Measurements from ENCODE around the gene STX5.
A peak's percentile ranks its signal among the peaks of the same experiment; 100 is the strongest.
"Not testable (repeated sequence)": the region's sequence is repeated elsewhere in the genome, so short reads cannot be mapped to it uniquely, and the experiment has no call there.

Gene STX5

DNA sequence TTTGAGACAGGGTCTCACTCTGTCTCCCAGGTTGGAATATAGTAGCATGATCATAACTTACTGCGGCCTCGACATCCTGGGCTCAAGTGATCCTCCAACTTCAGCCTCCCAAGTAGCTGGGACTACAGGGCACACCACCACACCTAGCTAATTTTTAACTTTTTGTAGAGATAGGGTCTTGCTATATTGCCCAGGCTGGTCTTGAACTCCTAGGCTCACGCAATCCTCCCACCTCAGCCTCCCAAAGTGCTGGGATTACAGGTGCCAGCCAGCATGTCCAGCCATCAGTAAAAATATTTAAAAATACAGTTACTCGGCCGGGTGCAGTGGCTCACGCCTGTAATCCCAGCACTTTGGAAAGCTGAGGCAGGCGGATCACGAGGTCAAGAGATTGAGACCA lies 3.7 kb downstream of the STX5 start:
- DNase-seq, result not testable (repeated sequence)

DNA sequence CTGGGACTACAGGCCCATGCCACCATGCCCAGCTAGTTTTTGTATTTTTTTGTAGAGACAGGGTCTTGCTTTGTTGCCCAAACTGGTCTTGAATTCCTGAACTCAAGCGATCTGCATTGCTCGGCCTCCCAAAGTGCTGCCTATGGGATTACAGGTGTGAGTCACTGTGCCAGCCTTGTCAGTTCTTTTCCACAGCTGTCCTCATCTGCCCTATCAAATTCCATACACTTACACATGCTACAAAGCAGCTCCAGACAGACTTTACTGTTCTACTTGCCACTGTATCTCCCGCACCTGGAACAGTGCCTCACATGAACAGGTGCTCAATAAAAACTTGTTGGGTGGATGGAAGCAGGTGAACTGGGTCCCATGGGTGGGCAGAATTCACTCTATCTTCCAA lies 8.2 kb downstream of the STX5 start:
- no peak for DNase-seq

- DNase-seq, result no peak
Observed at GRCh38 chr11:62817129-62817528, 14.7 kb downstream of the STX5 start.

- DNase-seq, result no peak
Observed at GRCh38 chr11:62816557-62816956, 15.3 kb downstream of the STX5 start.

DNA sequence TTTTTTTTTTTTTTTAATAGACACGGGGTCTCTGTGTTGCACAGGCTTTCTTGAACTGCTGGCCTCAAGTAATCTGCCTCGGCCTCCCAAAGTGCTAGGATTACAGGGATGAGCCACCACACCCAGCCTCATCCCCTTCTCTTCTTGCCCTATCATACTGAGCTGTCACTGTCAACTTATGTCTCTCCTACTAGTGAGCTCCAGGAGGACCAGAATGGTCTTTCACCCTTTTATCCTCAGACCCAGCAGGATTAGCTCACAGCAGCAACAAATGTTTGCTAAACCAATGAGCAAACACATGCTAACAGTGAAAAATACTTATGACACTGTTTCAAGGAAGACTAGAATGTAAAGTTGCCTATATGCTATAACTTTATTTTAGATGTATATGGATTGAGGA lies 20.2 kb downstream of the STX5 start:
- DNase-seq, result no peak

DNA sequence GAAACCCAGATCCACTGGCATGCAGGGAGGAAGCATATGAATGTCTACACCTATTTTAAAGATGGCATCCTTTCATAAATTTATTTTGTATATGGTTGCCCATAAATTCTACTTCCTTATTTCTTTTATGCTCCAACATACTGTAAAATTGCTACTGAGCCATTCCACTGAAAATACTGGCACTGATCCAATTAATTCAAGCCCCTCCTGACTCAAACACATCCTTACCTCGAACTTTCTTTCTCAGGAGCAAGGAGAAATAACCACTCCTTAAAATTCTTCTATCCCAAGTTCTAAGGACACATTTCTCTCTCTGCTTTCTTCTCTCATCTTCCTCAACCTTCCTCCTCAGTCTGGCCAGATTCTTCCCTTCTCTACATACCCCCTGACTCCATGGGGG lies 21.1 kb downstream of the STX5 start:
- no peak for DNase-seq

- no peak for DNase-seq
Observed at GRCh38 chr11:62806611-62807121, 25.2 kb downstream of the STX5 start.

GRCh38 chr11:62805961-62806441 lies 25.9 kb downstream of the STX5 start:
- no peak for DNase-seq

DNA sequence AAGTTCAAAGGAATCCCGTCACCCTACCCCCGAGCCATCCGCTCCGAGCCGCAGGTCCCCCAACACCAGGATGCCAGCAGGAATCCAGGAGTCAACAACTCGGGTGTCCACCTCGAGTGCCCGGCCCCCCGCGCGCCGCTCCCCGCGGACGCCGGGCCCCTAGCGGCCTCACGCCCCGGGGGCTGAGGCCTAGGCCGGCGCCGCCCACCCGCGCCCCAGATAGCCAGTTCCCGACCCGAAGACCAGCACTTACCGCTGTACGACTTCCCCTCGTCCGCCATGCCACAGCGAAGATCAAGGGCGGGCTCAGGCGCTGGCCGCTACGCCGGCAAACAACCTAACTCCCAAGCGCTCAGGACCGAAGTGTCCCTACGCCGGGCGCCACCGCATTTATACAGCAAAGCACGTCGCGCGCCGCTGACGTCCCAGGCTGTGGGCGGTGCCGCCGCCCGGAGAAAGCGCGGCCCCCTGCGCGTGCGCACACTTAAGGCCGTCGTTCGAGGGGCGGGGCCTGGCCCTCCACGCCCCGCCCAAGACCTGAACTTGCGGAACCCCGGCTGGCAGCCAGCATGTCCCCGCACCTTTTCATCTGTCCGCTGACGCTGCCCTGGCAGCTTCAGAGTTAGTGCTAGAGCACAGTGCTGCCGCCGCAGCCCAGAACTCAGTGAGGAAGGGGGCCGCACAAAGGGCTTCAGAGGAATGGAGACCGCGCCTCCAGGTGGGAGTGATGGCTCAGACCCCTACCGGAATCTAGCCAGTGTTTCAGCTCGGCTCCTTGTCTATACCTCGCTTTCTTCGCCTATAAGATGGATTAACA lies 26.6 kb downstream of the STX5 start, which contains the start of gene NXF1:
TSS of gene NXF1 (minus strand) at position 365 of the 817 bp plus-strand sequence. CDS start at position 281, 84 bp downstream.
- DNase-seq, result peak; percentile 44

- no peak for DNase-seq
Observed at GRCh38 chr11:62804310-62805075, 27.4 kb downstream of the STX5 start.

GRCh38 chr11:62801071-62801470 lies 30.8 kb downstream of the STX5 start:
- DNase-seq, result no peak

DNA sequence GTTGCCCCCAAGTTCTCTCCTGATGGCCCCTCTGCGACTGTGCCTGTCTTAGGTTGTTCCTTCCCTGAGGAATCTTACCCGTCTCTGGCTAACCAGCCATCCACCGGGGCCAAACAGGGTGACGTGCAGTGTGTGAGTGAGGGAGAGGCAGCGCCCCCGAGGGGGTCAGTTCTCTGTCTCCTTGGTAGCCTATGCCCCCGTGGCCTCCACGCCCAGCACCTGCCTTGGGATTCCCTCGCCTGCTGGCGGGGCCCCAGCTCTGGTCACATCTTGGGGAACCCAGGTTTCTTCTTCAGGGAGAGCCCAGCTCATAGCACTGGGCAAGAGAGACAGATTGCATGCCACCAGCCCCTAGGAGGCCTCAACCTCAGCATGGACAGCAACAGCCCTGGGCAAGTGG lies 32.4 kb downstream of the STX5 start:
- no peak for DNase-seq

GRCh38 chr11:62796281-62796680 lies 35.6 kb downstream of the STX5 start:
- DNase-seq, result no peak

DNA sequence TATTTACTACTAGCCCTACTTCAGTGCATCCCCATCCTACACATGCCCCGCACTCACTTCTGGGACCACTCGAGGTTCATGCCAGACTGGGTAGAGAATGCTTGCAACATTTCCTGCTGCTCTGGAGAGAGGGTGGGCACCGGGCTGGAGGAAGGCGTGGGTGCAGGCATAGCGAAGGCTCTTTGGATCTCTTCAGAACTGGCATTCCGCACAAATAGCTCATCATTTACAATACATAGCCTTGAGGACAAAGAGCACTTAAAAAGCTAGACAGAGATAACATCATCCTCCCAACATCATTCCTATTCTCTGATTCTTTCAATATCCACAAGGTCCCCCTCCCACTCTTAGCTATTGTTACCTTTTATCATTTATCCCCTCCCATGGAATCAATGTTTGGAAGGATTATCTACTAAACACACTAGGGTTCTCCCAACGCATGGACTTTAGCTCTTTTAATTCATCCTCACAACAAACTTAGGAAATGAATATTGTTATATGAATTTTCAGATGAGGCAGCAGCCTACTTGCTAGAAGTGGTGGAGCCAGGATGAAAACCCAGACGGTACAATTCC lies 37.6 kb downstream of the STX5 start:
- DNase-seq, result no peak

GRCh38 chr11:62792202-62792575 lies 39.7 kb downstream of the STX5 start:
- DNase-seq, result no peak

- peak; percentile 27 for DNase-seq
Observed at GRCh38 chr11:62791501-62792201, 40.2 kb downstream of the STX5 start, which contains the start of gene TMEM223. TMEM223 (minus strand) TSS chr11:62792006; CDS start chr11:62791994, 12 bp downstream.

DNA sequence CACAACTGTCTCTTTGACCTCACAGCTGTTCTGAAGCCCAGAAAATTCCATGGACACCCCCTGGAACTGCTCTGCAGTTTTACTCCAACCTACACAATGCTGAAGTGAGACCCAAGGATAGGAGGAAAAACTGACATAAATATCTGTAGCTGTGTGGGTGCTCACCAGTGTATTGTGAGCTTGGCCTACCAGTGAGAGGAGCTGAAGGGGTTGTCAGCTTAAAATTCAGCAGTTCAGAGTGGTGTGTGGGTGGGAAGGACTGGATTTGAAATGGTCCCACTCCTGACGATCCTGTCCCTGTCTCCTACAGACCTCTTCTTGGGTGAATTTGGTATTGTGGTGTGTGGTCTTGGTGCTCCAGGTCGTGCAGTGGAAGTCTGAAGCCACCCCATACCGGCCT lies 42.3 kb downstream of the STX5 start:
- no peak for DNase-seq

DNA sequence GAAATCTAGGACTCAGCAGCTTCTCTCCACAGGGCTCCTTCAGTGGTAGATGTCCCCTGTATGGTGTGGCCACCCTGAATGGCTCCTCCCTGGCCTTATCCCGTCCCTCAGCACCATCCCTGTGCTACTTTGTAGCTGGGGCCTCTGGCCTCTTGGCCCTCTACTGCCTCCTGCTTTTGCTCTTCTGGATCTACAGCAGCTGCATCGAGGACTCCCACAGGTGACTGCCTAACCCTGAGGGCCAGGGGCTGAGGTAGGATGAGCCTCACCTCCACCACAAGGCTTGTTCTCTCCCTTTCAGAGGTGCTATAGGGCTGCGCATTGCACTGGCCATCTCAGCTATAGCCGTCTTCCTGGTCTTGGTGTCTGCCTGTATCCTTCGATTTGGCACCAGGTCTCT lies 42.9 kb downstream of the STX5 start:
- no peak for DNase-seq

DNA sequence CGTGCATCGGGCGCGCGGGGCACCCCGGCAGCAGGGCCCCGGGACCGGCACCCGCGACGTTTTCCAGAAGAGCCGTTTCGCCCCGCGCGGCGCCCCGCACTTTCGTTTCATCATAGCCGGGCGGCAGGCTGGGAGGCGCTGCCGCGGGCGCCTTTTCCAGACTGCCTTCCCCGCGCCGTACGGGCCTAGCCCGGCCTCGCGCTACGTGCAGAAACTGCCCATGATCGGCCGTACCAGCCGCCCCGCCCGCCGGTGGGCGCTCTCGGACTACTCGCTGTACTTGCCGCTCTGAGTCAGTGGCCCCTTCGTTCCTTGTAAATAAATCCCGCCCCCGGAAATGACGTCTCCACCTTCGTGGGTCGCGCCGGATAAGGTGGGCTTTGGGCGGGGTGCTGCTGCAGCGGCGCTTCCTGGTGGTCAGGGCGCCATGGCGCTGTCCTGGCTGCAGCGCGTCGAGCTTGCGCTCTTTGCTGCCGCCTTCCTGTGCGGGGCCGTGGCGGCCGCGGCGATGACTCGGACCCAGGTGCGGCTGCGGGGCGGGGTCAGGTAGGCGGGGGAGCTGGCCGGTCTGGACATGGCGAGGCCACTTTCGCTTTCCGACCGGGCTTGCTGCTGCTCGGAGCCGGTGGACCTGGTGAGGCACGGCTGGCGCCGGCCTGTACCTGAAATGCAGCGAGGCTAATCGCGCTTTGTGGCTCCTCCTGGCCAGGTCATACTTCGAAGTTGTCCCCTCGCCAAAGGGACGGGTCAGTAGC lies 44.7 kb downstream of the STX5 start, which contains the start of gene TMEM179B:
TSS of gene TMEM179B (plus strand) at position 398 of the 755 bp plus-strand sequence. CDS start at position 428, 30 bp downstream.
- DNase-seq, result peak; percentile 80

GRCh38 chr11:62786318-62787004 lies 45.4 kb downstream of the STX5 start:
- DNase-seq, result peak; percentile 8

DNA sequence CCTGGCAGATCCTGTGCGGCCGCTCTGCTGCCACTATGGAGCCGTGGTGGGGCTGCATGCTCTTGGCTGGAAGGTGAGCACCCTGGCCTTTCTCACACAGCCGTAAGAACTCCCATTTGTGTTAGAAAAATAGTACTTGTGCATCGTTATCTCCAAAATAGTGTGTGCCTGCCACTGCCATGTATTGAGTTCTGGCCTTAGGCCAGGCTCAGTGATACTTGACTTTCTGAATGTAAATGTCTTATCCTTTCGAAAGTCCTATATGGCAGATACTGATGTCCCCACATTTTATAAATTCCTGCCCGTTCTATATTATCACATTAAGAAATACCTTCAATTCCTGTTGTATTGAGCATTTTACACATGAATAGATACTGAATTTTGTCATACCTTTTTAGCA lies 49.1 kb downstream of the STX5 start:
- DNase-seq, result no peak
